ENCODE measurements around the gene SLC66A1. TPM values are rescaled to one million over a fixed set of nuclear protein-coding genes. Genes with fewer than 3 reads are reported as not detected.

Gene SLC66A1
- total and polyA plus RNA-seq, 2 donors (not counting 3 experiments of a cell fraction or from before 2014, with no cell fraction given), result 15.3 to 32.6 TPM

- no peaks in the 10 kb centered on the region for H3K9me3 ChIP-seq (replicated peaks; ENCODE audit: control insufficient read depth, insufficient read depth, low read length)
- H2AFZ ChIP-seq (ENCODE audit: low read depth, low read length), result no peak overlapping the region
- FAIRE-seq, result no peak
- POLR2A ChIA-PET, result interaction anchor here (0.6 kb wide), 1 partner anchor 332 kb away, joined by 5 read pairs; no protein-coding TSS in a partner anchor
- dilution Hi-C loops (cut with MboI; ENCODE audit: extremely low pct_ligation_motif_present, low sequenced_read_pairs) (no loop called here), intact Hi-C loops (cut with micrococcal nuclease) (no loop called here)
- H3K27ac ChIP-seq (ENCODE audit: insufficient read depth, low read depth, low read length), result no peak overlapping the region
- TF ChIP-seq POLR2AphosphoS5 (IDR thresholded peaks at IDR 0.05; ENCODE audit: insufficient read depth, low read depth, low read length), result no peak
- TF ChIP-seq GATA2 (IDR thresholded peaks at IDR 0.05; ENCODE audit: insufficient read depth, insufficient read length, low read depth, low read length), result no peak
- no peak for TF ChIP-seq MYC (IDR thresholded peaks at IDR 0.05; ENCODE audit: low read depth, low read length)
- TF ChIP-seq, protein P1, sequence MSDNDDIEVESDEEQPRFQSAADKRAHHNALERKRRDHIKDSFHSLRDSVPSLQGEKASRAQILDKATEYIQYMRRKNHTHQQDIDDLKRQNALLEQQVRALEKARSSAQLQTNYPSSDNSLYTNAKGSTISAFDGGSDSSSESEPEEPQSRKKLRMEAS (IDR thresholded peaks at IDR 0.05; ENCODE audit: insufficient read depth, insufficient read length), result no peak
- TF ChIP-seq, protein P2, sequence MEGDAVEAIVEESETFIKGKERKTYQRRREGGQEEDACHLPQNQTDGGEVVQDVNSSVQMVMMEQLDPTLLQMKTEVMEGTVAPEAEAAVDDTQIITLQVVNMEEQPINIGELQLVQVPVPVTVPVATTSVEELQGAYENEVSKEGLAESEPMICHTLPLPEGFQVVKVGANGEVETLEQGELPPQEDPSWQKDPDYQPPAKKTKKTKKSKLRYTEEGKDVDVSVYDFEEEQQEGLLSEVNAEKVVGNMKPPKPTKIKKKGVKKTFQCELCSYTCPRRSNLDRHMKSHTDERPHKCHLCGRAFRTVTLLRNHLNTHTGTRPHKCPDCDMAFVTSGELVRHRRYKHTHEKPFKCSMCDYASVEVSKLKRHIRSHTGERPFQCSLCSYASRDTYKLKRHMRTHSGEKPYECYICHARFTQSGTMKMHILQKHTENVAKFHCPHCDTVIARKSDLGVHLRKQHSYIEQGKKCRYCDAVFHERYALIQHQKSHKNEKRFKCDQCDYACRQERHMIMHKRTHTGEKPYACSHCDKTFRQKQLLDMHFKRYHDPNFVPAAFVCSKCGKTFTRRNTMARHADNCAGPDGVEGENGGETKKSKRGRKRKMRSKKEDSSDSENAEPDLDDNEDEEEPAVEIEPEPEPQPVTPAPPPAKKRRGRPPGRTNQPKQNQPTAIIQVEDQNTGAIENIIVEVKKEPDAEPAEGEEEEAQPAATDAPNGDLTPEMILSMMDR (IDR thresholded peaks at IDR 0.05; ENCODE audit: extremely low read depth in 1 of 2, insufficient read depth in 1 of 2, low read depth in 1 of 2, low read length in 2 of 2), result no peak
- TF ChIP-seq POLR2A (IDR thresholded peaks at IDR 0.05; ENCODE audit: low read depth, low read length), result no peak
- TF ChIP-seq FOS (IDR thresholded peaks at IDR 0.05; ENCODE audit: borderline replicate concordance, insufficient read depth, low read length), result no peak
- TF ChIP-seq EZH2 (IDR thresholded peaks at IDR 0.05; ENCODE audit: borderline replicate concordance, low read depth, low read length, severe bottlenecking), result no peak
- TF ChIP-seq JUN (IDR thresholded peaks at IDR 0.05; ENCODE audit: borderline replicate concordance, insufficient read depth, insufficient read length, low read depth), result no peak
- CTCF ChIA-PET, result interaction anchor here (1.4 to 2.5 kb wide), 2 partner anchors 8 to 321 kb away, joined by 4 to 10 read pairs; no protein-coding TSS in a partner anchor
- no TSS peak for BruUV-seq (replicated peaks)
- peaks cover 1 to 24% of the 10 kb centered on the region in 2 experiments for H3K36me3 ChIP-seq (ENCODE audit: control insufficient read depth in 2 of 2, extremely low read depth in 1 of 2, insufficient read depth in 2 of 2, low read length in 2 of 2)
- no peaks in the 10 kb centered on the region for H3K4me1 ChIP-seq (ENCODE audit: control insufficient read depth, extremely low read depth, insufficient read depth, low read length)
- no peak overlapping the region for H3K4me2 ChIP-seq (ENCODE audit: insufficient read depth, low read length)
- H4K20me1 ChIP-seq (replicated peaks; ENCODE audit: control insufficient read depth, extremely low read depth, insufficient read depth, low read length), result no peaks in the 10 kb centered on the region
- H3K9me1 ChIP-seq (replicated peaks; ENCODE audit: control insufficient read depth, extremely low read depth, insufficient read depth, low read length), result no peaks in the 10 kb centered on the region
- H3K79me2 ChIP-seq (ENCODE audit: control insufficient read depth, insufficient read depth, low read length), result no peaks in the 10 kb centered on the region
- H3K9ac ChIP-seq (replicated peaks; ENCODE audit: extremely low read depth, insufficient read depth, low read length), result no peak overlapping the region
- no peaks in the 10 kb centered on the region for H3K27me3 ChIP-seq (ENCODE audit: control insufficient read depth in 2 of 2, insufficient read depth in 2 of 2, low read length in 2 of 2)
- H3K4me3 ChIP-seq (replicated peaks in 1 of 3; ENCODE audit: insufficient read depth in 1 of 3, low read depth in 1 of 3, low read length in 3 of 3), result no peak overlapping the region
- no peak for DNase-seq (ENCODE audit: low read depth, low spot score)
These were observed 18.5 kb downstream of the SLC66A1 start for GRCh38 chr1:19330449-19331135.

Data from endothelial cell of umbilical vein (primary cell).